GM19238 (cell line): ENCODE results near the gene NPSR1.
"Not testable (repeated sequence)": the region's sequence is repeated elsewhere in the genome, so short reads cannot be mapped to it uniquely, and the experiment has no call there.

ENCODE experiments used
- DNase-seq: peaks from one replicate; pipeline ENCODE4 v3.0.0; 2011; ENCODE audit warnings: low spot score; ENCODE audit not compliant: insufficient read length

NPSR1 gene

GRCh38 chr7:34868602-34869001 is 210.6 kb downstream of the NPSR1 start:
- not testable (repeated sequence) for DNase-seq

GRCh38 chr7:34869057-34869456 is 211.0 kb downstream of the NPSR1 start:
- no peak for DNase-seq

GRCh38 chr7:34870041-34870440 is 212.0 kb downstream of the NPSR1 start:
- not testable (repeated sequence) for DNase-seq

DNA sequence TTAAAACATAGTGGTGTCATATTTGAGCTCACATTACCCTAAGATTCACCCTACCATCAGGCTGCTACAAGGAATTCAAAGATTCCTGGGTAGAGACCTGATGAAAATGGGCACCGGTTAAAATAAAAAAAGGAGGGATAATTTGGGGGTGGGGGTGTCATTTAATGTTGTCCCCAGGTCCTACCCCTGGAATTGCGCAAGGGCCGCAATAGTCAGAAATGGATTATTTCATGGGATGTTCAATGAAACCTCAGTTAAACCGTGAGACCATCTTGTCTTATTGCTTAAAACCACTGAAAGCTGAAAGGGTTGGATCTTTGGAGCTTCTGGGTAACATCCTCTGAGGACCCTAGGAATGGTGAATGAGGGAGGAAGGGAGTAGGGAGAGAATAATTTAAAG is 216.3 kb downstream of the NPSR1 start:
- not testable (repeated sequence) for DNase-seq

DNA sequence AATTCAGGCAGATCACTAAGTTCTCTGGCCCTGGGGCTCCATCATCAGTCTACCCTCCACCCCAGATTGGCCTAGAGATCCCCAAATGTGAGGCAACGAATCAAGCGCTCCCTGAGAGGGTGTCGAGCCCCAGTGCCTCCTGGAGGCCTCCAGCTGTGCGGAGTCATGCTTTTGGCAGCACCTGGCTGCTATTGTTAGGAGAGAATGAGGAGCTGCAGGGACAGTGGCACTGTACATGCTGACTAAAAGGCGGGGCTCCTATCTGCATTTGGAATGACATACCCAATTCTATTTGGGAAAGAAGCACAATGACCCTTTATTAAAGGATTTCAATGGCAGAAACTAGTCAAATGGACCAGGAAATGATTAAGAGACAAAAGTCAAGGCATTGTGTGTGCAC is 217.5 kb downstream of the NPSR1 start:
- no peak for DNase-seq

DNA sequence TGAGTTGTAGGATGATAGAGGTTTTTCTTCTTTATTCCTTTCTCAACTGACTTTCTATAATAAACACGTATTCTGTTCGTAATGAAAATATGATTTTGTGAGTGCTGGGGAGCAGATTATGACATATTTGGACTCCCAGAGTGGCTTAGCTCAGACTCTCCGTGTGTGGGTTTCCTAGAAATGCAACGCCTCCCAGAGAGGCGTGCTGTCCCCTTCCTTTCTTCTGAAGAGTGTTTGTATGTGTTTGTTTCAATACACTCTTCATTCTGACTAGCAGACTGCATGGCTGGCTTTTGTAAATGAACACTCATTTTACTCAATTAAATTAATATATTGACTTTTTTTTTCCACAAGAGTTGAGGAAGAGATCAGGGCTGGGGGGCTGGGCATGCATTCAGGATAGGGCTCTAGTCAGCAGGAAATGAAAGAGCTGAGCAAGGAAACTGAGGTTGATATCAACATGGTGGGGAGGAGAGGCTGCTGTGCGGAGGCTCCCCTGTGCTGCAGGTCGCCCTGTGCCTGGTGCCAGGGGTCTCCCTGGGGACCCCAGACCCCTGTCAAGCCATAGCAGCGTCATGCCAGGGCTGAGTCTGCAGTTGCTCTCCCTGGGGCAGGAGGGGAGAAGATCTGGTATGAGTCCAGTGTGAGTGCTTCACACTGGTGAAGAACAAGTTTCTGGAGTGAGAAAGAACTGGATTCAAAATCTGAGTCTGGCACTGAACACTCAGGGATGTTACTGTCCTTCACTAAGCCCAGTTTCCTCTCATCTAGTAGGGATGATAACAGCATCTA is 221.1 kb downstream of the NPSR1 start:
- DNase-seq, result not testable (repeated sequence)

GRCh38 chr7:34879871-34880270 is 221.9 kb downstream of the NPSR1 start:
- no peak for DNase-seq

- DNase-seq, result not testable (repeated sequence)
Measured at GRCh38 chr7:34883855-34884254, 225.8 kb downstream of the NPSR1 start.

GRCh38 chr7:34886856-34887255 is 228.8 kb downstream of the NPSR1 start:
- no peak for DNase-seq

GRCh38 chr7:34889951-34890350 is 231.9 kb downstream of the NPSR1 start:
- no peak for DNase-seq

DNA sequence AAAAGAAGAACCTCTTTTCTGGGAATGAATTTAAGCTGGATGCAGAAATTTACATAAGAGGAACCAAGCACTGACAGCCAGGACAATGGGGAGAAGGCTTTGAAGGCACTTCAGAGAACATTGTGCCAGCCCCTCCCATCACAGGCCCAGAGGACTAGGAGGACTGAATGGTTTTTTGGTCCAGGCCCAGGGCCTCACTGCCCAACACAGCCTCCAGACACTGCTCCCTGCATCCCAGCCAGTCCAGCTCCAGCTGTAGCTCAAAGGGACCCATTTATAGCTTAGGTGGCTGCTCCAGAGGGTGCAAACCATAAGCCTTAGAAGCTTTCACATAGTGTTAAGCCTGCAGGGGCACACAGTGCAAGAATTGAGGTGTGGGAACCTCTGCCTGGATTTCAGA is 237.2 kb downstream of the NPSR1 start:
- no peak for DNase-seq
